HepG2 (cell line): Measurements from ENCODE around the gene RALB. TPM values are rescaled to one million over a fixed set of nuclear protein-coding genes. Genes with fewer than 3 reads are reported as not detected.

ENCODE experiments used
- ATAC-seq: fragments of 200-7000 bp; cut with Tn5 transposase; 3 replicates; pipeline ENCODE4 v1.9.1; 2020; ENCODE audit warnings: mild to moderate bottlenecking, moderate library complexity
- BruUV-seq: library from RNA; stranded (reverse); fragments of 400-500 nt; replicated peaks from 2 replicates; lab custom pipeline; 2021; lab: Mats Ljungman, UMichigan
- CTCF ChIA-PET: fragments of 300-600 bp; formaldehyde crosslinking; extraction: SDS; loops from one replicate; lab custom pipeline; 2021; ENCODE audit warnings: low total read pairs, inconsistent platforms, low intra/inter-chr PET ratio; lab: Yijun Ruan, JAX
- POLR2A ChIA-PET: fragments of 350-600 bp; sonication (Branson Sonifier 250); formaldehyde crosslinking; loops from one replicate; lab custom pipeline; 2020; ENCODE audit warnings: antibody characterized with exemption, inconsistent platforms; lab: Yijun Ruan, JAX
- DNase-seq: peaks from one replicate; pipeline ENCODE4 v3.0.0-alpha.2; 2015; ENCODE audit warnings: low spot score
- FAIRE-seq: peaks from 3 replicates; lab custom pipeline; 2011; peaks lifted over from hg19 to GRCh38; lab: Jason Lieb, UNC
- H2AFZ ChIP-seq: one replicate; pipeline ENCODE4 v1.6.1; 2011; ENCODE audit warnings: low read length, inconsistent platforms
- H3K27ac ChIP-seq: fragments of 300-600 bp; 3 replicates; pipeline ENCODE4 v1.8.0; 2011; ENCODE audit warnings: mixed run types, mild to moderate bottlenecking, mixed read lengths, low read length, inconsistent platforms; ENCODE audit not compliant: insufficient read depth; ENCODE audit errors: extremely low read length
- H3K27me3 ChIP-seq, 2 experiments: fragments of 200-600 bp in 1 of 2; 2 replicates in 1 of 2; 3 replicates in 1 of 2; pipeline versions ENCODE4 v1.6.0 to v1.8.0; 2011; ENCODE audit warnings: low read length in 2 of 2, mild to moderate bottlenecking in 2 of 2, moderate library complexity in 2 of 2, inconsistent platforms in 1 of 2; ENCODE audit not compliant: insufficient read depth in 2 of 2, control insufficient read depth in 1 of 2
- H3K36me3 ChIP-seq, 2 experiments: fragments of 200-600 bp in 1 of 2; replicated peaks in 1 of 2; 2 replicates in 1 of 2; 3 replicates in 1 of 2; pipeline versions ENCODE4 v1.5.1 to v1.8.0; 2011; ENCODE audit warnings: low read length in 2 of 2, inconsistent platforms in 1 of 2; ENCODE audit not compliant: insufficient read depth in 2 of 2, control insufficient read depth in 1 of 2
- H3K4me1 ChIP-seq: 2 replicates; pipeline ENCODE4 v1.5.1; 2012; ENCODE audit warnings: low read length, inconsistent platforms; ENCODE audit not compliant: insufficient read depth
- H3K4me2 ChIP-seq: 2 replicates; pipeline ENCODE4 v1.6.0; 2011; ENCODE audit warnings: low read depth, low read length, inconsistent platforms
- H3K4me3 ChIP-seq, 3 experiments: fragments of 200-600 bp in 1 of 3; sonication (generic), shearing (Covaris generic) in 1 of 3; replicated peaks in 1 of 3; 2 replicates each; pipeline ENCODE4 v1.5.1; 2011 to 2016; ENCODE audit warnings: low read length in 3 of 3, inconsistent platforms in 2 of 3, low read depth in 2 of 3, mild to moderate bottlenecking in 2 of 3, control low read depth in 1 of 3, mixed read lengths in 1 of 3; ENCODE audit not compliant: insufficient read depth in 1 of 3
- H3K79me2 ChIP-seq: one replicate; pipeline ENCODE4 v1.6.1; 2011; ENCODE audit warnings: low read length, inconsistent platforms; ENCODE audit not compliant: insufficient read depth
- H3K9ac ChIP-seq: 2 replicates; pipeline ENCODE4 v1.6.0; 2011; ENCODE audit warnings: mild to moderate bottlenecking, low read depth, low read length, inconsistent platforms; ENCODE audit not compliant: insufficient read depth
- H3K9me3 ChIP-seq: 2 replicates; pipeline ENCODE4 v1.5.1; 2012; ENCODE audit warnings: mild to moderate bottlenecking, low read length
- H4K20me1 ChIP-seq: 2 replicates; pipeline ENCODE4 v1.6.0; 2011; ENCODE audit warnings: inconsistent platforms, mild to moderate bottlenecking, low read length, moderate library complexity; ENCODE audit not compliant: insufficient read depth
- DMAP1 ChIP-seq: IDR thresholded peaks from 2 replicates; pipeline ENCODE4 v1.6.1; 2016
- ESRRA ChIP-seq: sonication (generic); formaldehyde crosslinking; IDR thresholded peaks from 2 replicates; pipeline ENCODE4 v1.5.1; 2020; ENCODE audit warnings: mild to moderate bottlenecking, low read depth, missing genetic modification reagents
- ETV6 ChIP-seq: sonication (generic); formaldehyde crosslinking; conservative IDR thresholded peaks from 2 replicates; pipeline ENCODE4 v1.4.0; 2020; ENCODE audit warnings: missing genetic modification reagents
- HNF1A ChIP-seq, 2 experiments: sonication (generic) in 1 of 2; formaldehyde crosslinking in 1 of 2; IDR thresholded peaks; 2 replicates each; pipeline versions ENCODE4 v1.4.0 to v1.6.1; 2016 to 2020; ENCODE audit warnings: borderline replicate concordance in 1 of 2, low read depth in 1 of 2, mild to moderate bottlenecking in 1 of 2, missing genetic modification reagents in 1 of 2
- HNRNPH1 ChIP-seq: fragments of 200-400 bp; formaldehyde crosslinking; optimal IDR thresholded peaks from 2 replicates; pipeline ENCODE3; 2017; ENCODE audit warnings: mild to moderate bottlenecking, low read depth, low read length
- KLF15 ChIP-seq: sonication (generic); formaldehyde crosslinking; IDR thresholded peaks from 2 replicates; pipeline ENCODE4 v1.8.1; 2023; ENCODE audit warnings: borderline replicate concordance, mild to moderate bottlenecking, inconsistent platforms, missing genetic modification reagents, mixed read lengths
- MXD1 ChIP-seq: sonication (generic); formaldehyde crosslinking; IDR thresholded peaks from 2 replicates; pipeline ENCODE4 v1.4.0; 2020; ENCODE audit warnings: mild to moderate bottlenecking, missing genetic modification reagents
- NCOA2 ChIP-seq: sonication (generic); formaldehyde crosslinking; IDR thresholded peaks from 2 replicates; pipeline ENCODE4 v1.8.0; 2022; ENCODE audit warnings: inconsistent platforms
- NFE2L1 ChIP-seq: sonication (generic); formaldehyde crosslinking; IDR thresholded peaks from 2 replicates; pipeline ENCODE4 v1.4.0; 2020; ENCODE audit warnings: missing genetic modification reagents, mild to moderate bottlenecking, borderline replicate concordance
- NR1H2 ChIP-seq: sonication (generic); formaldehyde crosslinking; IDR thresholded peaks from 2 replicates; pipeline ENCODE4 v1.8.1; 2022; ENCODE audit warnings: low read depth, missing genetic modification reagents, borderline replicate concordance
- SMARCE1 ChIP-seq: fragments of 450-650 bp; IDR thresholded peaks from 2 replicates; pipeline ENCODE4 v1.6.1; 2017; ENCODE audit warnings: borderline replicate concordance
- SOX5 ChIP-seq: IDR thresholded peaks from 2 replicates; pipeline ENCODE4 v1.6.1; 2016; ENCODE audit warnings: borderline replicate concordance
- SSRP1 ChIP-seq: IDR thresholded peaks from 2 replicates; pipeline ENCODE4 v1.6.1; 2016; ENCODE audit warnings: control low read depth
- TP53 ChIP-seq: sonication (generic); formaldehyde crosslinking; conservative IDR thresholded peaks from 2 replicates; pipeline ENCODE4 v1.4.0; 2020; ENCODE audit warnings: missing genetic modification reagents
- ZNF329 ChIP-seq: sonication (generic); formaldehyde crosslinking; IDR thresholded peaks from 2 replicates; pipeline ENCODE4 v1.9.0; 2021; ENCODE audit warnings: low read depth, mild to moderate bottlenecking, missing genetic modification reagents
- ZNF513 ChIP-seq: sonication (generic); formaldehyde crosslinking; conservative IDR thresholded peaks from 2 replicates; pipeline ENCODE4 v1.5.0; 2020; ENCODE audit warnings: missing genetic modification reagents
- ZNF644 ChIP-seq: IDR thresholded peaks from 2 replicates; pipeline ENCODE4 v1.6.1; 2016; ENCODE audit warnings: low read depth
- WGBS: methylation state at CpG from one replicate; pipeline ENCODE4 v1.1.6; 2017; ENCODE audit warnings: low lambda C conversion rate; 5-methylcytosine and 5-hydroxymethylcytosine counted together
- in situ Hi-C: cut with HindIII; loops from 2 replicates; pipeline ENCODE4 v1.10.0; 2017; ENCODE audit warnings: low pct_unique_long_range_greater_than_20kb; ENCODE audit not compliant: extremely low pct_ligation_motif_present
- intact Hi-C: fragments of 100-400 bp; cut with micrococcal nuclease; formaldehyde crosslinking; loops from one replicate; pipeline ENCODE4 v1.10.0; 2022; ENCODE audit not compliant: unreplicated experiment
- polyA plus RNA-seq, 8 experiments: library from polyadenylated mRNA; depleted of rRNA in 3 of 8; stranded (reverse) in 7 of 8; unstranded in 1 of 8; fragments of >200 nt; fragmentation: Illumina TruSeq in 4 of 8; extraction: Trizol in 4 of 8; gene quantifications; 2 replicates each; pipeline versions ENCODE4 v1.2.1 to v1.2.3, GENCODE V29; 2011 to 2016; ENCODE audit warnings: low read depth in 4 of 8, missing spikeins in 1 of 8, mixed read lengths in 1 of 8; ENCODE audit not compliant: insufficient read depth in 1 of 8
- total RNA-seq, 5 experiments: library from RNA; depleted of rRNA; stranded (reverse); fragments of >200 nt; fragmentation: Illumina TruSeq; extraction: Trizol; gene quantifications; 2 replicates each; pipeline ENCODE4 v1.2.3, GENCODE V29; 2016; ENCODE audit warnings: low read depth in 1 of 5

Gene RALB
- total and polyA plus RNA-seq, 2 of the 13 experiments (the other 11 are each of a cell fraction or from before 2014, with no cell fraction given) = 37.8 to 43.2 TPM

- WGBS = 19% methylated on average over 3 of the region's 4 CpGs
- POLR2A ChIA-PET = no interaction called here
- Histone ChIP-seq H2AFZ (no peak overlapping the region), H3K4me1 (peaks cover 41% of the 10 kb centered on the region), H3K9me3 (no peaks in the 10 kb centered on the region), H3K9ac (no peak overlapping the region), H4K20me1 (no peaks in the 10 kb centered on the region), H3K79me2 (peaks cover 19% of the 10 kb centered on the region), H3K36me3 (no peaks in the 10 kb centered on the region), H3K27me3 (peaks cover 8 to 47% of the 10 kb centered on the region in 2 experiments; a peak in 3 of 5 replicates), H3K4me2 (no peak overlapping the region), H3K27ac (no peak overlapping the region), H3K4me3 (no peak overlapping the region)
- FAIRE-seq (no peak), DNase-seq (no peak), ATAC-seq (no peak)
- in situ Hi-C loops (no loop called here), intact Hi-C loops (loop anchor here (5.0 to 10.0 kb wide), 2 partner anchors 207 to 314 kb away; no protein-coding TSS in a partner anchor)
- TF ChIP-seq SOX5 (CRISPR knock-in tag) (no peak), MXD1 (CRISPR knock-in tag) (no peak), HNF1A (IDR thresholded peaks at IDR 0.05; ENCODE audit: low read depth) (no peak), HNF1A (CRISPR knock-in tag; IDR thresholded peaks at IDR 0.05; ENCODE audit: borderline replicate concordance) (no peak), NCOA2 (no peak), ZNF644 (CRISPR knock-in tag) (no peak), HNRNPH1 (no peak), SMARCE1 (no peak), ETV6 (no peak), KLF15 (CRISPR knock-in tag) (no peak), TP53 (CRISPR knock-in tag) (no peak), NFE2L1 (CRISPR knock-in tag) (no peak), SSRP1 (CRISPR knock-in tag) (no peak), ESRRA (CRISPR knock-in tag) (no peak), DMAP1 (CRISPR knock-in tag) (no peak), ZNF513 (CRISPR knock-in tag) (no peak), ZNF329 (CRISPR knock-in tag) (no peak), NR1H2 (CRISPR knock-in tag) (no peak)
- BruUV-seq = no TSS peak
- CTCF ChIA-PET = no interaction called here
Observed at GRCh38 chr2:120250640-120251039, 2.0 kb upstream of the RALB start.
